IPS DF 6.9 (cell line): ENCODE measurements around the gene MREG.
"Not testable (repeated sequence)": the region's sequence is repeated elsewhere in the genome, so short reads cannot be mapped to it uniquely, and the experiment has no call there.

Experiments
- DNase-seq: peaks from one replicate; pipeline ENCODE4 v3.0.0-alpha.2; 2013; ENCODE audit warnings: low read depth, low spot score
- H3K27ac ChIP-seq: one replicate; pipeline ENCODE4 v1.5.1; 2013; ENCODE audit warnings: low read length, control low read depth
- H3K27me3 ChIP-seq: 2 replicates; pipeline ENCODE4 v1.6.1; 2013; ENCODE audit warnings: mild to moderate bottlenecking, low read length; ENCODE audit not compliant: control insufficient read depth, insufficient read depth
- H3K36me3 ChIP-seq: 2 replicates; pipeline ENCODE4 v1.6.1; 2013; ENCODE audit warnings: low read length; ENCODE audit not compliant: control insufficient read depth, insufficient read depth
- H3K4me1 ChIP-seq: 2 replicates; pipeline ENCODE4 v1.6.1; 2013; ENCODE audit warnings: low read length; ENCODE audit not compliant: control insufficient read depth, insufficient read depth
- H3K4me3 ChIP-seq: 2 replicates; pipeline ENCODE4 v1.5.1; 2013; ENCODE audit warnings: mild to moderate bottlenecking, low read length
- H3K9me3 ChIP-seq: 2 replicates; pipeline ENCODE4 v1.6.1; 2013; ENCODE audit warnings: low read length, inconsistent platforms; ENCODE audit not compliant: control insufficient read depth, insufficient read depth
- WGBS: extraction: QIAGEN DNeasy Blood & Tissue Kit; methylation state at CpG from one replicate; pipeline ENCODE4 v1.1.7; 2013; ENCODE audit warnings: mixed read lengths, missing lambda C conversion rate; ENCODE audit not compliant: insufficient read length, insufficient coverage; 5-methylcytosine and 5-hydroxymethylcytosine counted together

The MREG gene

GRCh38 chr2:215937190-215937589 is 76.2 kb downstream of the MREG start:
- H3K36me3 ChIP-seq, result no peaks in the 10 kb centered on the region
- no peaks in the 10 kb centered on the region for H3K27me3 ChIP-seq
- H3K4me3 ChIP-seq, result no peak overlapping the region
- WGBS, result no CpG with 5 or more reads among the region's 3 CpGs
- no peak overlapping the region for H3K27ac ChIP-seq
- H3K4me1 ChIP-seq, result no peaks in the 10 kb centered on the region
- no peak for DNase-seq
- no peaks in the 10 kb centered on the region for H3K9me3 ChIP-seq

GRCh38 chr2:215933151-215933550 is 80.2 kb downstream of the MREG start:
- Histone ChIP-seq H3K9me3 (no peaks in the 10 kb centered on the region), H3K27ac (no peak overlapping the region), H3K4me3 (no peak overlapping the region), H3K36me3 (peaks cover 2% of the 10 kb centered on the region; the same call in 1 of the 2 replicates), H3K4me1 (peaks cover 2% of the 10 kb centered on the region; the same call in 1 of the 2 replicates), H3K27me3 (no peaks in the 10 kb centered on the region)
- DNase-seq, result no peak
- WGBS, result no CpG with 5 or more reads among the region's 3 CpGs

GRCh38 chr2:215931256-215931903 is 82.0 kb downstream of the MREG start:
- H3K9me3 ChIP-seq, result no peaks in the 10 kb centered on the region
- no peak overlapping the region for H3K27ac ChIP-seq
- WGBS, result no CpG with 5 or more reads among the region's 8 CpGs
- peak; percentile 85 for DNase-seq
- H3K36me3 ChIP-seq, result peaks cover 5% of the 10 kb centered on the region; the same call in 1 of the 2 replicates
- H3K4me3 ChIP-seq, result no peak overlapping the region
- no peaks in the 10 kb centered on the region for H3K27me3 ChIP-seq
- H3K4me1 ChIP-seq, result peaks cover 2% of the 10 kb centered on the region; the same call in 1 of the 2 replicates

GRCh38 chr2:215930505-215931253 is 82.7 kb downstream of the MREG start:
- Histone ChIP-seq H3K27me3 (no peaks in the 10 kb centered on the region), H3K4me3 (no peak overlapping the region), H3K27ac (no peak overlapping the region), H3K9me3 (no peaks in the 10 kb centered on the region), H3K4me1 (peaks cover 2% of the 10 kb centered on the region; the same call in 1 of the 2 replicates), H3K36me3 (peaks cover 5% of the 10 kb centered on the region; the same call in 1 of the 2 replicates)
- no CpG with 5 or more reads among the region's 8 CpGs for WGBS
- no peak for DNase-seq

GRCh38 chr2:215929602-215930335 is 83.6 kb downstream of the MREG start:
- no CpG with 5 or more reads among the region's 6 CpGs for WGBS
- Histone ChIP-seq H3K27me3 (no peaks in the 10 kb centered on the region), H3K36me3 (peaks cover 5% of the 10 kb centered on the region; the same call in 1 of the 2 replicates), H3K27ac (no peak overlapping the region), H3K9me3 (no peaks in the 10 kb centered on the region), H3K4me1 (peaks cover 2% of the 10 kb centered on the region; the same call in 1 of the 2 replicates), H3K4me3 (no peak overlapping the region)
- no peak for DNase-seq

- H3K27ac ChIP-seq, result no peak overlapping the region
- no peaks in the 10 kb centered on the region for H3K27me3 ChIP-seq
- H3K4me3 ChIP-seq, result no peak overlapping the region
- peaks cover 5% of the 10 kb centered on the region; the same call in 1 of the 2 replicates for H3K36me3 ChIP-seq
- DNase-seq, result no peak
- H3K9me3 ChIP-seq, result no peaks in the 10 kb centered on the region
- peaks cover 2% of the 10 kb centered on the region; the same call in 1 of the 2 replicates for H3K4me1 ChIP-seq
- WGBS, result no CpG with 5 or more reads among the region's 11 CpGs
Measured at GRCh38 chr2:215928086-215928485, 85.3 kb downstream of the MREG start.

GRCh38 chr2:215926992-215927391 is 86.4 kb downstream of the MREG start:
- not testable (repeated sequence) for H3K4me1 ChIP-seq, H3K9me3 ChIP-seq, H3K27me3 ChIP-seq, H3K4me3 ChIP-seq, H3K36me3 ChIP-seq, H3K27ac ChIP-seq, DNase-seq
- WGBS, result no CpG with 5 or more reads among the region's 6 CpGs

- H3K9me3 ChIP-seq, result no peaks in the 10 kb centered on the region
- no peak for DNase-seq
- H3K4me1 ChIP-seq, result peaks cover 2% of the 10 kb centered on the region
- no CpG with 5 or more reads among the region's 3 CpGs for WGBS
- H3K4me3 ChIP-seq, result no peak overlapping the region
- no peaks in the 10 kb centered on the region for H3K36me3 ChIP-seq
- no peaks in the 10 kb centered on the region for H3K27me3 ChIP-seq
- H3K27ac ChIP-seq, result no peak overlapping the region
Measured at GRCh38 chr2:215921895-215922294, 91.5 kb downstream of the MREG start.

GRCh38 chr2:215920244-215921100 is 92.9 kb downstream of the MREG start:
- Histone ChIP-seq H3K9me3 (no peaks in the 10 kb centered on the region), H3K36me3 (no peaks in the 10 kb centered on the region), H3K4me3 (no peak overlapping the region), H3K4me1 (peaks cover 2% of the 10 kb centered on the region), H3K27me3 (no peaks in the 10 kb centered on the region), H3K27ac (no peak overlapping the region)
- peak; percentile 68 for DNase-seq
- no CpG with 5 or more reads among the region's 8 CpGs for WGBS
